HL-60 (cell line): ENCODE data around the gene LRRC25.

Experiments
- POLR2AphosphoS5 ChIP-seq: IDR thresholded peaks from 2 replicates; pipeline ENCODE4 v1.6.1; 2012; ENCODE audit warnings: low read depth
- TF ChIP-seq, protein P1 (sequence below): IDR thresholded peaks from one replicate; pipeline ENCODE4 v1.5.1; 2011; ENCODE audit warnings: low read length, control low read depth, inconsistent platforms; ENCODE audit not compliant: insufficient read depth

- TF ChIP-seq, protein P1, sequence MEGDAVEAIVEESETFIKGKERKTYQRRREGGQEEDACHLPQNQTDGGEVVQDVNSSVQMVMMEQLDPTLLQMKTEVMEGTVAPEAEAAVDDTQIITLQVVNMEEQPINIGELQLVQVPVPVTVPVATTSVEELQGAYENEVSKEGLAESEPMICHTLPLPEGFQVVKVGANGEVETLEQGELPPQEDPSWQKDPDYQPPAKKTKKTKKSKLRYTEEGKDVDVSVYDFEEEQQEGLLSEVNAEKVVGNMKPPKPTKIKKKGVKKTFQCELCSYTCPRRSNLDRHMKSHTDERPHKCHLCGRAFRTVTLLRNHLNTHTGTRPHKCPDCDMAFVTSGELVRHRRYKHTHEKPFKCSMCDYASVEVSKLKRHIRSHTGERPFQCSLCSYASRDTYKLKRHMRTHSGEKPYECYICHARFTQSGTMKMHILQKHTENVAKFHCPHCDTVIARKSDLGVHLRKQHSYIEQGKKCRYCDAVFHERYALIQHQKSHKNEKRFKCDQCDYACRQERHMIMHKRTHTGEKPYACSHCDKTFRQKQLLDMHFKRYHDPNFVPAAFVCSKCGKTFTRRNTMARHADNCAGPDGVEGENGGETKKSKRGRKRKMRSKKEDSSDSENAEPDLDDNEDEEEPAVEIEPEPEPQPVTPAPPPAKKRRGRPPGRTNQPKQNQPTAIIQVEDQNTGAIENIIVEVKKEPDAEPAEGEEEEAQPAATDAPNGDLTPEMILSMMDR, result no peak
- TF ChIP-seq POLR2AphosphoS5, result no peak
Measured at GRCh38 chr19:18423258-18424020, 26.0 kb upstream of the LRRC25 start.
